UCSD-AML1 (cell line): ENCODE results near the gene USHBP1.
"Not testable (repeated sequence)": the region's sequence is repeated elsewhere in the genome, so short reads cannot be mapped to it uniquely, and the experiment has no call there.

Experiments used
- DNase-seq: peaks from one replicate; lab custom pipeline; 2025; ENCODE audit not compliant: unreplicated experiment; lab: John Stamatoyannopoulos, UW

The USHBP1 gene

DNA sequence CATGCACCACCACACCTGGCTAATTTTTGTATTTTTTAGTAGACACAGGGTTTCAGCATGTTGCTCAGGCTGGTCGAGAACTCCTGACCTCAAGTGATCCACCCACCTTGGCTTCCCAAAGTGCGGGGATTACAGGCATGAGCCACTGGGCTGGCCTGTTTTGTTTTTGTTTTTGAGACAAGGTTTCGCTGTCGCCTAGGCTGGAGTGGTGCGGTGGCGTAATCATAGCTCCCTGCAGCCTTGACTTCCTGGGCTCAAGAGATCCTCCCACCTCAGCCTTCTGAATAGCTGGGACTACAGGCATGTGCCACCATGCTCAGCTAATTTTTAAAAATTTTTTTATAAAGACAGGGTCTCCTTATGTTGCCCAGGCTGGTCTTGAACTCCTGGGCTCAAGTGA is 31.0 kb upstream of the USHBP1 start:
- not testable (repeated sequence) for DNase-seq

DNA sequence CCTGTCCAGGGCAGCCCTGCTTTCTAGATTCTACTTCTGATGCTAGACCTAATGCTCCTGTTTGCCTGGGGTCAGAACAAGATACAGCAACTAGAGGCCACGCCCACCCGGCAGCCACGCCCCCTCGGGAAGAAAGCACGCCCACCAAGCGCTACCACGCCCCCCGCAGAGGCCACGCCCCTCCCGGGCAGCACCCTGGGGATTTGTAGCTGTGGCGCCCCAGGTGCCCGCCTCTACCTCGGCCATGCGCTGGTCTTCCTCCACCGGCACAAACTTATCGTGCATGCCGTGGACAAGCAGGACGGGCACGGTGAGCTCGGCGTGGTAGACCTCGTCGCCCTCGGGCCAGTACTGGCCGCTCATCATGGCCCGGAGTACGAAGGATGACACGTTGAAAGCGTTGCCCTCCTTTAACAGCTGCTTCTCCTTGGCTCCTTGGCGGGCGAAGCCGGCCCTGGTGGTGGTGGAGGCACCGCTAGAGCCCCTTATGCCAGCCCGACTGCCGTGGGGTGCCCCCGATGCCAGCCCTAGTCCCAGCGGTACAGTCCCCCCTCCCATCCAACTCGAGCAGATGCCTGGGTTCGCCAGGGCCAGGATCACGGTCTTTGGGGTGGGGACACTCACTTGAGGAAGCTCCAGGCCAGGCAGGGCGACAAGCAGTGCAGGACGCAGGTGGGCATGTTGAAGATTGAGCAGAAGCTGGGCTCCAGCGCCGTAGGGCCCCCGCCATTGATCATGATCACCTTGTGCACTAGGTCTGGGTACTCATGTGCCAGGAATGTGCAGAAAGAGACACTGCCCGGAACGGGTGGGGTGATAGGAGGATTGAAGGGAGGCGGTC is 29.7 kb upstream of the USHBP1 start:
- DNase-seq, result peak; percentile 54

DNA sequence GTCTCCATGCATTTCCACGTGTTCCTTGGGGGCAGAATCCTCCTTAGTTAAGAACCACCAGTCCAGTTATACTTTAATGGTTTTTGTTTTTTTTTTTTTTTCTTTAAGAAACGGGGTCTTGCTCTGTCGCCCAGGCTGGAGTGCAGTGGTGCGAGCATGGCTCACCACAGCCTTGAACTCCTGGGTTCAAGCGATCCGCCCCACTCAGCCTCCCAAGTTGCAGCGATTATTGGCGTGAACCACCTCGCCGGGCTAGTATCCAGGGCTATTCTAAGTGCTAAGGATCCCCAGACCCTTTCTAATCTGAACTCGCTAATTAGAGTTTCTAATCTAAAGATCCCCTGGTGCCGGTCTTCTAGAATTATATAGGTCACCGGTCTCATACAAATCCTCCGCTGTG is 29.1 kb upstream of the USHBP1 start:
- no peak for DNase-seq

DNA sequence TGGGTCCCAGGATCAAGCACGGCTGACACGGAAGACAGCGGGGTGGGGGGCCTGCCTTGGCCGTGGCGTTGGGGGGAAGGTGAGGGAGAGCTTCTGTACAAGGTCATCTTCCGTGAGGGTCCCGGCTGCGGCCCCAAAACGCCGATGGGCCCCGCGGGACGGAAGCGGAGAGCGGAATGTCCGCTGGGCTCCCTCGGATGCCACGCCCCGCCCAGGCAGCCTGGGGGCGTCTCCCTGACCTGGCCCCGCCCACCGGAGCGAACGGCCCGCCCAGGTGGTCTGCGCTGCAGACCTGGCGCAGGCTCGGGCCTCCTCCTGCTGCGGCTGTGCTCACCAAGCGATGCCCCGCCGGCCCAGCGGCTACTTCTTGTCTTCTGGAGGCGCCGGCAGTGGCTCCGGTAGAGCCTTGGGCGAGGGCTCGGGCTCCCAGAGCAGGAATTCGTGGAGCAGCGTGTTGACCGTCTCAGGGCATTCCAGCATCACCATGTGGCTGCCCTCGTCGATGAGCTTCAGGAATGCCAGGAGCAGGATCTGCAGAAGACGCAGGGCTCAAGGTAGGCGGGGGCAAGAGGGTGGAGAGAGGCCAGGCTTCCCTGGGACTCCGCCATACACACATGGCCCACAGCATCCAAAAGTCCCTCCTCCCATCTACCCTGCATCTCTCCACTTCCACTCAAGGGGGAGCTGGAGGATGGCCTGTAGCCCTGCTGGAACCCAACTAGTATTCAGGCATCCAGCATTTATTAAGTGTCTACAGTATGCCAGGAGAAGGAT is 27.9 kb upstream of the USHBP1 start:
- peak; percentile 80 for DNase-seq

DNA sequence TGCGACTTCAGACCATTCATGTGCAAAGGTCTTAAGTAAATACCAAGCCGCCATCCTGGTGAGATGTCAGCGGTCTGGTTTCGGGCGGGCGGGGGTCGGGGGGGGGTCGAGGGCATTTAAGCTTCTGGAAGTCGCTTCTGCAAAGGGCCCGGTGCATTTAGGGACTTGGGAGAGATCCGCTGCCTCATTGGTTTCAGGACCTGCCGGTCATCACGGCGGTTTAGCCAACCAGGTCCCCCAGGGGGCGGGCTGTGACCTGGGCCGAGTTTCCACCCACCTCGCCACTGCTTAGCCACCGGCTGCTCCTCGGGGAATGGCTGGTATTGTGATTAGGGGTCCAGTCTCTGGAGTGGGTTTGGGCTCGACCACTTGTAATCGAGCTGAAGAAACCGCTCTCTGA is 24.9 kb upstream of the USHBP1 start:
- DNase-seq, result no peak

DNA sequence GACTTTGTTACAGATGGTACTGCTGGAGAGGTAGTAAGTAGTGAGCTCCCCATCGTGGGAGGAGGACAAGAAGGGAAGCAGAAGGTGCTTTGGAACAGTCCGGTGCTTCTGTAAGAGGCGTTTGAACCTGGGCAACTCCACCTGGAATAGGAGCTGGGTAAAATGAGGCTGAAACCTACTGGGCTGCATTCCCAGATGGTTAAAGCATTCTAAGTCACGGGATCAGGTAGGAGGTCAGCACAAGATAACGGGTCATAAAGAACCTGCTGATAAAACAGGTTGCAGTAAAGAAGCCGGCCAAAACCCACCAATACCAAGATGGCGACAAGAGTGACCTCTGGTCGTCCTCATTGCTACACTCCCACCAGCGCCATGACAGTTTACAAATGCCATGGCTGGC is 22.2 kb upstream of the USHBP1 start:
- DNase-seq, result no peak

DNA sequence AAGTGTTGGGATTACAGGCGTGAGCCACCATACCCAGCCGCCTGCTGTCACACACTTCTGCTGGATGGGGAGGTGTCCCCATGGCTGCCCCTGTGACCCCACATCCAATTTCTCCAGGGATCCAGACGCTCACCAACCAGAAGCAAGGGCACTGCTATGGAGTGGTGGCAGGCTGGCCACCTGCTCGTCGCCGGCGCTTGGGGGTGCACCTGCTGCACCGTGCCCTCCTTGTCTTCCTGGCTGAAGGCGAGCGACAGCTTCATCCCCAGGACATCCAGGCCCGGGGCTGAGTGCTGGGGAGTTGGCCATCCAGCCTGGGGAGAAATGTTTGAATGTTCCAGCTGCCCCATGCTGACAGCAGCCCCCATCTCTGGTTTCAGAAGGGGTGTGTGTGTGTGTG is 21.7 kb upstream of the USHBP1 start:
- no peak for DNase-seq

DNA sequence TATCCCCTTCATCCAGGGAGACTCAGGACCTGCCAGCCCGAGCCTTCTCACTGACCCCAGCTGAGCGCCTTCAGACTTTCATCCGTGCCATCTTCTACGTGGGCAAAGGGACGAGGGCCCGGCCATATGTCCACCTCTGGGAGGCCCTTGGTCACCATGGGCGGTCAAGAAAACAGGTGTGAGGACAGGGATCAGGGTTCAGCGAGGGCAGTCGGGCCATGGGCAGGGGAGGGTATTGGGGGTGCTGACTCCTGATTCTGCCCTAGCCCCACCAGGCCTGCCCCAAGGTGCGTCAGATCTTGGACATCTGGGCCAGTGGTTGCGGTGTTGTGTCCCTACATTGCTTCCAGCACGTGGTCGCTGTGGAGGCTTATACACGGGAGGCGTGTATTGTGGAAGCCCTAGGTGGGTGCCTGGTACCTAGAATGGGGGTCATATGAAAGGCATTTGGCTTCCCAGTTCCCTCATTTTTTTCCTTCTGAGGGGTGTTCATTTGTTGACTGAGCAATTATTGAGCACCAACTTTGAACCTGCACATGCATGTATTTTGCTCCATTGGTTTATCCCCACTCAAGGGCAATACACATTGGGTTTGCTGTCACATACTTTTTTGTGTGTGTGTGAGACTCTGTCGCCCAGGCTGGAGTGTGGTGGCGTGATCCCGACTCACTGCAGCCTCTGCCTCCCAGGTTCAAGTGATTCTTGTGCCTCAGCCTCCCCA is 21.0 kb upstream of the USHBP1 start:
- DNase-seq, result no peak

DNA sequence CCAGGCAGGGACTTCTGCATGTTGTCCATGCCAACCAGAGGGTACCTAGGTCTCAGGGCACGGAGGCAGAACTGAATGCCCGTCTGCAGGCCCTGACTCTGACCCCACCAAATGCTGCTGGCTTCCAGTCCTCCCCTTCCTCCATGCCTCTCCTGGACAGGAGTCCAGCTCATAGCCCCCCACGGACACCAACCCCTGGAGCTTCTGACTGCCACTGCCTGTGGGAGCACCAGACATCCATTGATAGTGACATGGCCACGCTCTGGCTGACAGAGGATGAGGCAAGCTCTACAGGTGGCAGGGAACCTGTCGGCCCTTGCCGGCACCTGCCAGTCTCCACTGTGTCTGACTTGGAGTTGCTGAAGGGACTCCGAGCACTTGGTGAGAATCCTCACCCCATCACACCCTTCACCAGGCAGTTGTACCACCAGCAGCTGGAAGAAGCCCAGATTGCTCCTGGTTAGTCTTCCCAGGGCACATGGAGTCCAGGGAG is 19.0 kb upstream of the USHBP1 start:
- no peak for DNase-seq

DNA sequence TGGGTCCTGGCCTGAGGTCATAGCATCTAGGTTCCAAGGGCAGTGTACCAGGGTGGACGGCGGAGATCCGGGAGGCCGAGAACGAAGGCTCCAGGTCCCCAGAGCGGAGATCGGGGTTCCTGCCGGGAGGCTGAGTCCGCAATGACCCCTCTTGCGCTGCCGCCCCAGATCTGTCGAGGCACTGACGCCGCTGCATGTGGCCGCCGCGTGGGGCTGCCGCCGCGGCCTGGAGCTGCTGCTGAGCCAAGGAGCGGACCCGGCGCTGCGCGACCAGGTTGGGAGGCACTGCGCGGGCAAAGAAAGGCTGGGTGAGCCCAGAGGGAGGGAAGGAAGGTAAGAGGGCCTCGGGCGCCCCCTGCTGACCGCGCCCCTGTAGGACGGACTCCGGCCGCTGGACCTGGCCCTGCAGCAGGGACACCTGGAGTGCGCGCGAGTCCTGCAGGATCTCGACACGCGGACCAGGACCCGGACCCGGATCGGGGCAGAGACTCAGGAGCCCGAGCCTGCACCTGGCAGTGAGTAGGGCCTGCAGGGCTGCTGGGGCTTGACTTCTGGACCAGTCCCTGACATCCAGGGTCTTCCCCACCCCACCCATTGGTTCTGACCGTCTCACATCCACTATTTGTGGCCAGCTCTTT is 18.1 kb upstream of the USHBP1 start:
- peak; percentile 80 for DNase-seq

DNA sequence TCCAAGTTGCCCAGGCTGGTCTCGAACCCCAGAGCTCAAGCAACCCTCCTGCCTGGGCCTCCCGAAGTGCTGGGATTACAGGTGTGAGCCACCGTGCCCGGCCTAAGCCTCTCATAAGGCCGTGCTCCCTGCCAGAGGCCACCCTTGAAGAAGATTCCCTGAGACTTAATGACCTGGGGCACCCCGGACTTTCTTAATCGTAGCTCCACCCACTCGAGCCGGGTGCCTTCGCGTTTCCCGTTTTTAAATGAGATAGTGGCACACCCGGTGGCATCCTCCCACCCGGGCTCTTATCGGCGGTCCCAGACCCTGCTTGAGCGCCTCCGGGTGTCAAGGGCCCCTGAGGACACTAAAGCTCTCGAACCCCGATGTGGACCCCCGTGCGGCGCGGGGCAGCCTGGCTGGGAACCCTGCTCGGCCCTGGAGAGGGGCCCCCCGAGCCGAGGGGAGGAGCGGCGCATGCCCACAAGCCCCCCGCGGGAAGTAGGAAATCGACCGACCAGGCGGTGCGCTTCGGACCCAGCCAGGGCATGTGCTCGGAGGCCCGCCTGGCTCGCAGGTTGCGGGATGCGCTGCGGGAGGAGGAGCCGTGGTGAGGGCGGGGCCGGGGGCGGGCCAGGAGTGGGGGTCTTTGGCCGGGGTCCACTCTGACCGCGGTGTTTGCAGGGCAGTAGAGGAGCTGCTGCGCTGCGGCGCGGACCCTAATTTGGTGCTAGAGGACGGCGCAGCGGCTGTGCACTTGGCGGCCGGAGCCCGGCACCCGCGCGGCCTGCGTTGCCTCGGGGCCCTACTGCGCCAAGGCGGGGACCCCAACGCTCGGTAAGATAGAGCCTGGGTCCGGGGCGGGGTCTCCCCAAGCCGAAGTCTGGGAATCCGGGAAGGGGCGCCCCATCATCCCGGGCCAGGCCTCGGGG is 17.1 kb upstream of the USHBP1 start, which contains the start of gene ANKLE1:
Gene ANKLE1, plus strand, starts transcription at position 511 of the 914 bp plus-strand sequence. Its CDS starts 20 bp downstream, at position 531.
- DNase-seq, result no peak

DNA sequence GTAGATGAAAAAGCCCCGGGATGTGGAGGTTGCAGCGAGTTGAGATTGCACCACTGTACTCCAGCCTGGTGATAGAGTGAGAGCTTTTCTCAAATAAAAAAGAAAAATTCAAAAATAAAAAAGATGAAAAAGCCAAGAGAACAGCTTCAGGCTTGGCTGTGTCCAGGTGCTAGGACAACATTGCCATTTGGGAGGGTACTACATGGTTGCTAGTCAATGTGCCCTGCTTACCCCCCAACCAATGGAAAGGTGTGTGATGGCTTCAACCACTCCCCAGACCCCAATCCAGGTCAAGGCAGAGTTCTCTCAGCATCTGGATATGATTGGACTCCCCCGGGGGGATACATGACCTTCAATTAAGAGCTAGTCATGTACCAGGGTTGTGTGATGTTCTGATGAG is 14.9 kb upstream of the USHBP1 start:
- no peak for DNase-seq

DNA sequence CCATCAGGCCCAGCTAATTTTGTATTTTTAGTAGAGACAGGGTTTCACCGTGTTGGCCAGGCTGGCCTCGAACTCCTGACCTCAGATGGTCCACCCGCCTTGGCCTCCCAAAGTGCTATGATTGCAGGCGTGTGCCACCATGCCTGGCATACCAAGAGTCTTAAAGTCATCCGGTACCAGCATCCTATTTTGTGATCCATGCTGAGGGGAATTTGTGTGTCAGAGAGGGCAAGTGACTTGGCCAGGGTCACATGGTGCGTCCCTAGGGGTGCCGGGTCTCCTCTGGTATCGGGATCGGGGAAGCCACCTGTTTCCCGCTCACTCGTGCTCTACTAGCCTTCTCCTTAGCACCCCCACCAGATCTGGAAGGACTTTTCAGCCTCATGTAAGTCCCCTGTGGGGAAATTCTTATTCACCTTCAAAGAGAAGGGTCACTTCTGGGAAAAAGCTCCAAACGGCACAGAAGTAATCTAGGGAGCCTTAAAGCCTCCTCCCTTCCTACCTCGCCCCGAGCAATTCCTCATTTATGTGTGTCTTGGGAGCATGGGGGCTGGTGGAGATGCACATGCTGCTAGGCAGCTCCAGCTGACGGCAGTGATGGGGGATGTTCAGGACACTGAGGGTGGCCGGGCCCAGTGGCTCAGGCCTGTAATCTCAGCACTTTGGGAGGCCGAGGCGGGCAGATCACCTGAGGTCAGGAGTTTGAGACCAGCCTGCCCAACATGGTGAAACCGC is 11.1 kb upstream of the USHBP1 start:
- no peak for DNase-seq

DNA sequence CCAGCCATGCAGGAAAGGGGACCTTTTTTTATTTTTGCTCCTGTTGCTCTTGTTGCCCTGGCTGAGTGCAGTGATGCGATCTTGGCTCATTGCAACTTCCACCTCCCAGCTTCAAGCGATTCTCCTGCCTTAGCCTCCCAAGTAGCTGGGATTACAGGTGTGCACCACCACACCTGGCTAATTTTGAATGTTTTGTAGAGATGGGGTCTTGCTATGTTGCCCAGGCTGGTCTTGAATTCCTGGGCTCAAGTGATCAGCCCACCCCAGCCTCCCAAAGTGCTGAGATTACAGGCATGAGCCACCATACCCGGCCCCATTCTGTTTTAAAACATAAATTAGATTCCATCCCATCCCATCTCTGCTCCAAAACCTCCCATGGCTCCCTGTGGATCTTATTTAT is 10.3 kb upstream of the USHBP1 start:
- DNase-seq, result not testable (repeated sequence)

DNA sequence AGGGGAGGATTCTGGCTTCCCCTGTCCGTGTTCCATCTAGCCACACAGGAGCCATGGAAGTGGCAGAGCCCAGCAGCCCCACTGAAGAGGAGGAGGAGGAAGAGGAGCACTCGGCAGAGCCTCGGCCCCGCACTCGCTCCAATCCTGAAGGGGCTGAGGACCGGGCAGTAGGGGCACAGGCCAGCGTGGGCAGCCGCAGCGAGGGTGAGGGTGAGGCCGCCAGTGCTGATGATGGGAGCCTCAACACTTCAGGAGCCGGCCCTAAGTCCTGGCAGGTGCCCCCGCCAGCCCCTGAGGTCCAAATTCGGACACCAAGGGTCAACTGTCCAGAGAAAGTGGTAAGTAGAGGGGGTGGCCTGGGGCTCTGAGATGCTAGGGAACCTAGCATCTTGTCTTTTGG is 4.2 kb upstream of the USHBP1 start:
- no peak for DNase-seq

DNA sequence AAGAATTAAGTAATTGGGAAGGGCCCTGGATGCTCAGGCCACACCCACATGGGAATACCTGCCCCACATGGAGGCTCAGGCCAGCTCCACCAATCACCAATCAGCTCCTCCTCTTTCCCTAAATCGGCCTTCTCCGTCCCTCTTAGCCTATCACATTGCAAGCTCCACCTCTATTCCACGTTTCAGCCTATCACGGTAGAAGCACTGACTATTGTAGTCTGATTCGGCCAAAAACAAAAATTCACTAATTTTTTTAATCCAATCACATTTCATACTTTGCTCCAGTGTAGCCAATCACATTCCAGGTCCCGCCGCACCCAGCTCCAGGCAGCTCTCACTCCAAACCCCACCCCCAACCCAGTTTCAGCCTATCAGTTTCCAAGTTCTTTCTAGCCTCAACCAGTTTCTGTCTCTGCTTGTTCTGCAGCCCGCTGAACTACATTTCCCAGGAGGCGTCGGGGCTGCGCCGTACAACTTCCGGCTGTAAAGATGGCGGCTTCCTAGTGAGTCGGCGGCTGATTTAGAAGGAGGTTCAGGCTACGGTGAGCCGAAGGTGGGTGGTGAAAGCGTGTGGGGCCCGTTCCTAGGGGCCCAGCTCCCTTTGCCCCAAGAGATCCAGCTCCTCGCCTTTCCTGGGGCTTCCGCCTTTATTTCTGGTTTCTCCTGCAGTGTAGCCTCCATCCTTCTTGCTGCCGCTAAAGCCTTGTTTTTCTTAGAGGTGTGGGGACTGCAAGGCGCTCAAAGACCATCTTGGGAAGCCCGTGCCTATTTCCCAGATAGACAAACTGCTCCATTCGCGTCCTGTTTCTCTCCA is 2.6 kb upstream of the USHBP1 start, which contains the start of gene BABAM1:
Gene BABAM1, plus strand, starts transcription at position 469 of the 814 bp plus-strand sequence. CDS start 1,364 bp downstream, outside the sequence.
- peak; percentile 91 for DNase-seq

DNA sequence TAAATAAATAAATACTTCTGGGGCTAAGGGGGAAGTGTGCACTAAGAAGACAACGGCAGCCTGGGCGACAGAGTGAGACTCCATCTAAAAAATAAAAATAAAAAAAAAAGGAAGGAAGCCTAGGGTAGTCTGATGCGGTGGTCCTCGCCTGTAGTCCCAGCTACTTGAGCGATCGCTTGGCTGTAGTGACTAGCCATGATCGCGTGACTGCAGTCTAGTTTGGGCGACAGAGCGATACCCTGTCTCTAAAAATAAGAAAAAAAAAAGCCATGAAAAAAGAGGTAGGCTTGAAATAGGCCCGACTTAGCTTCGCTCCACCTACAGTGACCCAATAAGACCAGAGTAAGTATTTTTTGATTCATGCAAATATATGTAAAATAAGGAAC is 2.0 kb upstream of the USHBP1 start:
- no peak for DNase-seq

DNA sequence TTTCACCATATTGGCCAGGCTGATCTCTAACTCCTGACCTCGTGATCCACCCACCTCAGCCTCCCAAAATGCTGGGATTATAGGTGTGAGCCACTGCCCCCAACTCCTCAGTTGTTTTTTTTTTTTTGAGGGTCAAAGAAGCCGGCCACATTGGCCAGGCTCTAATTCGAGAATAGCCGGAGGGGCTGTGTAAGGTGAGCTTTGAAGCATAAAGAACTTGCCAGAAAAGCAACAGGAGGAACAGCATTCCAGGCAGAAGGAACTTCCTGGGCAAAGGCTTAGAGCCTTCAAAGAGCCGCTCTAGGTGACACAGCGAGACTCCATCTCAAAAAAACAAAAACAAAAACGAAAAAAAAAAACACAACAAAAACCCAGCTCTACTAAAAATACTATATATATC is 1.5 kb upstream of the USHBP1 start:
- DNase-seq, result no peak
